ENCODE data around the gene UBE2D1.
"Not testable (repeated sequence)": the region's sequence is repeated elsewhere in the genome, so short reads cannot be mapped to it uniquely, and the experiment has no call there.

GRCh38 chr10:58417902-58418301 lies 83.1 kb downstream of the UBE2D1 start:
- TF ChIP-seq CTCF (conservative IDR thresholded peaks at IDR 0.05 in 1 of 2, IDR thresholded peaks at IDR 0.05 in 1 of 2; ENCODE audit: low read depth in 1 of 2, low read length in 2 of 2); EZH2 (IDR thresholded peaks at IDR 0.05; ENCODE audit: low read length, missing control alignments): not testable (repeated sequence)

Measured in fibroblast of lung (primary cell).